WERI-Rb-1 (cell line): ENCODE results near the gene CEACAM18.
A peak's percentile ranks its signal among the peaks of the same experiment; 100 is the strongest.

Source experiments
- DNase-seq: peaks from one replicate; pipeline ENCODE4 v3.0.0-alpha.2; 2020
- H3K27ac ChIP-seq: fragments of 250-450 bp; sonication (Bioruptor Pico); 2 replicates; pipeline ENCODE4 v1.5.1; 2020; ENCODE audit warnings: mild to moderate bottlenecking, moderate library complexity
- H3K27me3 ChIP-seq: fragments of 250-450 bp; sonication (Bioruptor Pico); 2 replicates; pipeline ENCODE4 v1.5.1; 2021; ENCODE audit warnings: mild to moderate bottlenecking, low read depth, moderate library complexity; ENCODE audit not compliant: insufficient read depth, severe bottlenecking
- H3K36me3 ChIP-seq: fragments of 250-450 bp; sonication (Bioruptor Pico); 2 replicates; pipeline ENCODE4 v1.5.1; 2020; ENCODE audit warnings: mild to moderate bottlenecking, moderate library complexity
- H3K4me3 ChIP-seq: 2 replicates; pipeline ENCODE4 v1.5.1; 2011; ENCODE audit warnings: low read depth, mild to moderate bottlenecking, control low read depth, low read length
- H3K9me3 ChIP-seq: fragments of 250-450 bp; sonication (Bioruptor Pico); 2 replicates; pipeline ENCODE4 v1.5.1; 2021; ENCODE audit warnings: mild to moderate bottlenecking, moderate library complexity; ENCODE audit not compliant: severe bottlenecking
- TF ChIP-seq, protein P1 (sequence below): IDR thresholded peaks from 2 replicates; pipeline ENCODE4 v1.5.1; 2011; ENCODE audit warnings: low read depth, mild to moderate bottlenecking, control low read depth, inconsistent platforms, low read length

Gene CEACAM18

GRCh38 chr19:51471527-51471926 is 6.8 kb upstream of the CEACAM18 start:
- no peak overlapping the region for H3K27ac ChIP-seq
- H3K27me3 ChIP-seq = peaks cover 88% of the 10 kb centered on the region
- H3K9me3 ChIP-seq = peaks cover 2% of the 10 kb centered on the region
- no peak overlapping the region for H3K4me3 ChIP-seq
- TF ChIP-seq, protein P1, sequence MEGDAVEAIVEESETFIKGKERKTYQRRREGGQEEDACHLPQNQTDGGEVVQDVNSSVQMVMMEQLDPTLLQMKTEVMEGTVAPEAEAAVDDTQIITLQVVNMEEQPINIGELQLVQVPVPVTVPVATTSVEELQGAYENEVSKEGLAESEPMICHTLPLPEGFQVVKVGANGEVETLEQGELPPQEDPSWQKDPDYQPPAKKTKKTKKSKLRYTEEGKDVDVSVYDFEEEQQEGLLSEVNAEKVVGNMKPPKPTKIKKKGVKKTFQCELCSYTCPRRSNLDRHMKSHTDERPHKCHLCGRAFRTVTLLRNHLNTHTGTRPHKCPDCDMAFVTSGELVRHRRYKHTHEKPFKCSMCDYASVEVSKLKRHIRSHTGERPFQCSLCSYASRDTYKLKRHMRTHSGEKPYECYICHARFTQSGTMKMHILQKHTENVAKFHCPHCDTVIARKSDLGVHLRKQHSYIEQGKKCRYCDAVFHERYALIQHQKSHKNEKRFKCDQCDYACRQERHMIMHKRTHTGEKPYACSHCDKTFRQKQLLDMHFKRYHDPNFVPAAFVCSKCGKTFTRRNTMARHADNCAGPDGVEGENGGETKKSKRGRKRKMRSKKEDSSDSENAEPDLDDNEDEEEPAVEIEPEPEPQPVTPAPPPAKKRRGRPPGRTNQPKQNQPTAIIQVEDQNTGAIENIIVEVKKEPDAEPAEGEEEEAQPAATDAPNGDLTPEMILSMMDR = no peak
- no peak for DNase-seq
- H3K36me3 ChIP-seq = no peaks in the 10 kb centered on the region

- H3K27me3 ChIP-seq = peaks cover 86% of the 10 kb centered on the region
- no peaks in the 10 kb centered on the region for H3K36me3 ChIP-seq
- TF ChIP-seq, protein P1 = no peak
These were observed 5.7 kb upstream of the CEACAM18 start for GRCh38 chr19:51472607-51473006.

DNA sequence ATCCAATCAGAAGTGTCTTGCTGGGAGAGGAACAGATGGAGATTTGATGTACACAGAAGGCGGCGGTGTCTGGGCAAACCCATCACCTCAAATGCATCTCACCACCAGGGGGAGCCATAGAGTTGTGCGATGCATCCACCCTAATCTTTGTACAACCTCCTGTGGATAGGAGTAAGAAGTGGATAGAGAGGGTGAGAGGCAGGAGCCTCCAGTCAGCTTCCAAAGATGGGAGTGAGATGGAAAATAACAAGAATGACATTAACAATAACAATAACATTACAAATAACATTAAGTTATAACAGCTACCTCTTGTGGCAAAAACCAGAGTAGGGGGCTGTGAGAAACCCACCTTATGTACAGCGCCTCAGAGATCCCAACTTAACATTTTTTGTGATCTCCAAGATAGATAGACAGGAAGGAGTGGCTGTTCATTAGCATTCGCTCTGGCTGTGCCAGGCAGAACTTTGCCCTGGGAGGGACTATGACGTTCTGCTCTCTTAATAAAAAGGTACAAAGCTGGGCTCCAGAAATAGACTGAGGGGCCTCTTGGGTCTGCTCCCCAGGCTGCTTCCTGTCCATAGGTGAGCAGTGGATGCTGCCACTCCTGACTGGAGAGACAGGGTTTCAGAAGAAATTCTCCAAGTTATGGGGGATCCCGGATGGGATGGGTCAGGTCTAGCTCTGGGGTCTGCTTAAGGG is 5.2 kb upstream of the CEACAM18 start:
- TF ChIP-seq, protein P1 = peak; percentile 71
- Histone ChIP-seq H3K9me3 (peaks cover 2% of the 10 kb centered on the region), H3K36me3 (no peaks in the 10 kb centered on the region), H3K4me3 (no peak overlapping the region), H3K27me3 (peaks cover 86% of the 10 kb centered on the region), H3K27ac (no peak overlapping the region)
- peak; percentile 89 for DNase-seq

More at GRCh38 chr19:51472607-51473006, 5.7 kb upstream of the CEACAM18 start:
- Histone ChIP-seq H3K4me3 (no peak overlapping the region), H3K9me3 (peaks cover 2% of the 10 kb centered on the region), H3K27ac (no peak overlapping the region)
- DNase-seq = no peak

GRCh38 chr19:51476164-51476563 is 2.2 kb upstream of the CEACAM18 start:
- TF ChIP-seq, protein P1 = no peak
- no peak for DNase-seq
- H3K9me3 ChIP-seq = peaks cover 2% of the 10 kb centered on the region
- no peak overlapping the region for H3K27ac ChIP-seq
- peaks cover 88% of the 10 kb centered on the region for H3K27me3 ChIP-seq
- no peaks in the 10 kb centered on the region for H3K36me3 ChIP-seq
- H3K4me3 ChIP-seq = no peak overlapping the region

- H3K27ac ChIP-seq = no peak overlapping the region
- H3K9me3 ChIP-seq = peaks cover 2% of the 10 kb centered on the region
These were observed 995 bp upstream of the CEACAM18 start for GRCh38 chr19:51477344-51477743.

More at GRCh38 chr19:51477344-51477743, 995 bp upstream of the CEACAM18 start:
- Histone ChIP-seq H3K27me3 (peaks cover 88% of the 10 kb centered on the region), H3K36me3 (no peaks in the 10 kb centered on the region), H3K4me3 (no peak overlapping the region)
- TF ChIP-seq, protein P1 = no peak
- DNase-seq = no peak
